Endothelial cell of umbilical vein (primary cell): Measurements from ENCODE around the gene RECQL5. TPM values are rescaled to one million over a fixed set of nuclear protein-coding genes. Genes with fewer than 3 reads are reported as not detected.

Experiments
- BruUV-seq: library from RNA; stranded (reverse); fragments of 400-500 nt; replicated peaks from 2 replicates; lab custom pipeline; 2021; lab: Mats Ljungman, UMichigan
- CTCF ChIA-PET: fragments of 300-600, 350-600 bp; sonication (Branson Sonifier 250); formaldehyde crosslinking; loops from one replicate; lab custom pipeline; 2021; ENCODE audit warnings: antibody characterized with exemption, inconsistent platforms; lab: Charles Lee
- POLR2A ChIA-PET: fragments of 300-600, 350-600 bp; sonication (Branson Sonifier 250); formaldehyde crosslinking; loops from one replicate; lab custom pipeline; 2021; ENCODE audit warnings: antibody characterized with exemption, inconsistent platforms; lab: Charles Lee
- DNase-seq: peaks from one replicate; pipeline ENCODE4 v3.0.0-alpha.2; 2011; ENCODE audit warnings: low read depth, low spot score
- FAIRE-seq: peaks from 2 replicates; lab custom pipeline; 2011; peaks lifted over from hg19 to GRCh38; lab: Jason Lieb, UNC
- H2AFZ ChIP-seq: 2 replicates; pipeline ENCODE4 v1.6.0; 2012; ENCODE audit warnings: low read depth, low read length, control low read depth, inconsistent platforms
- H3K27ac ChIP-seq: 2 replicates; pipeline ENCODE4 v1.5.1; 2011; ENCODE audit warnings: low read depth, mild to moderate bottlenecking, control low read depth, low read length, moderate library complexity; ENCODE audit not compliant: insufficient read depth
- H3K27me3 ChIP-seq, 2 experiments: 2 replicates each; pipeline versions ENCODE4 v1.6.0 to v1.6.1; 2011; ENCODE audit warnings: low read length in 2 of 2, mixed read lengths in 1 of 2; ENCODE audit not compliant: control insufficient read depth in 2 of 2, insufficient read depth in 2 of 2
- H3K36me3 ChIP-seq, 2 experiments: 2 replicates in 1 of 2; 3 replicates in 1 of 2; pipeline ENCODE4 v1.5.1; 2011; ENCODE audit warnings: low read length in 2 of 2, mild to moderate bottlenecking in 1 of 2, moderate library complexity in 1 of 2; ENCODE audit not compliant: control insufficient read depth in 2 of 2, insufficient read depth in 2 of 2; ENCODE audit errors: extremely low read depth in 1 of 2
- H3K4me1 ChIP-seq: 3 replicates; pipeline ENCODE4 v1.5.1; 2011; ENCODE audit warnings: mild to moderate bottlenecking, low read length; ENCODE audit not compliant: control insufficient read depth, insufficient read depth; ENCODE audit errors: extremely low read depth
- H3K4me2 ChIP-seq: 2 replicates; pipeline ENCODE4 v1.6.1; 2011; ENCODE audit warnings: low read length, control low read depth, mixed read lengths; ENCODE audit not compliant: insufficient read depth
- H3K4me3 ChIP-seq, 3 experiments: fragments of 200-600 bp in 1 of 3; sonication (generic), shearing (Covaris generic) in 1 of 3; replicated peaks in 1 of 3; 2 replicates each; pipeline ENCODE4 v1.5.1; 2011 to 2016; ENCODE audit warnings: control low read depth in 3 of 3, low read length in 3 of 3, mild to moderate bottlenecking in 2 of 3, inconsistent platforms in 1 of 3, low read depth in 1 of 3, moderate library complexity in 1 of 3; ENCODE audit not compliant: insufficient read depth in 1 of 3
- H3K79me2 ChIP-seq: 2 replicates; pipeline ENCODE4 v1.6.0; 2012; ENCODE audit warnings: low read length, inconsistent platforms; ENCODE audit not compliant: control insufficient read depth, insufficient read depth
- H3K9ac ChIP-seq: replicated peaks from 2 replicates; pipeline ENCODE3; 2011; ENCODE audit warnings: low read length, control low read depth; ENCODE audit not compliant: insufficient read depth; ENCODE audit errors: extremely low read depth
- H3K9me1 ChIP-seq: replicated peaks from 3 replicates; pipeline ENCODE4 v1.6.0; 2011; ENCODE audit warnings: mild to moderate bottlenecking, low read length; ENCODE audit not compliant: control insufficient read depth, insufficient read depth; ENCODE audit errors: extremely low read depth
- H3K9me3 ChIP-seq: replicated peaks from 2 replicates; pipeline ENCODE4 v1.5.1; 2012; ENCODE audit warnings: low read length, inconsistent platforms; ENCODE audit not compliant: control insufficient read depth, insufficient read depth
- H4K20me1 ChIP-seq: replicated peaks from 2 replicates; pipeline ENCODE3; 2011; ENCODE audit warnings: mild to moderate bottlenecking, low read length; ENCODE audit not compliant: control insufficient read depth, insufficient read depth; ENCODE audit errors: extremely low read depth
- EZH2 ChIP-seq: IDR thresholded peaks from 2 replicates; pipeline ENCODE4 v1.6.1; 2012; ENCODE audit warnings: borderline replicate concordance, low read depth, mild to moderate bottlenecking, moderate library complexity, low read length, inconsistent platforms; ENCODE audit not compliant: severe bottlenecking
- FOS ChIP-seq: IDR thresholded peaks from 2 replicates; pipeline ENCODE4 v1.6.1; 2011; ENCODE audit warnings: mild to moderate bottlenecking, low read length, moderate library complexity, borderline replicate concordance; ENCODE audit not compliant: insufficient read depth
- GATA2 ChIP-seq: IDR thresholded peaks from 2 replicates; pipeline ENCODE4 v1.7.0; 2011; ENCODE audit warnings: low read depth, mild to moderate bottlenecking, moderate library complexity, mixed read lengths, low read length; ENCODE audit not compliant: insufficient read length, insufficient read depth
- MYC ChIP-seq: IDR thresholded peaks from one replicate; pipeline ENCODE4 v1.6.1; 2011; ENCODE audit warnings: mild to moderate bottlenecking, low read depth, low read length
- POLR2AphosphoS5 ChIP-seq: IDR thresholded peaks from 2 replicates; pipeline ENCODE4 v1.6.1; 2012; ENCODE audit warnings: low read depth, mild to moderate bottlenecking, control low read depth, low read length, moderate library complexity; ENCODE audit not compliant: insufficient read depth
- dilution Hi-C: fragments of 300-500 bp; cut with MboI; formaldehyde crosslinking; loops from one replicate; pipeline ENCODE4 v1.15.0; 2019; ENCODE audit warnings: low sequenced_read_pairs; ENCODE audit not compliant: extremely low pct_ligation_motif_present
- intact Hi-C: fragments of 100-400 bp; cut with micrococcal nuclease; formaldehyde crosslinking; loops from one replicate; pipeline ENCODE4 v1.10.0; 2022
- polyA plus RNA-seq, 4 experiments: library from polyadenylated mRNA; depleted of rRNA in 3 of 4; stranded (reverse) in 3 of 4; unstranded in 1 of 4; fragments of >200 nt; gene quantifications; 2 replicates each; pipeline versions ENCODE4 v1.2.1 to v1.2.3, GENCODE V29; 2011 to 2012; ENCODE audit warnings: missing spikeins in 1 of 4
- total RNA-seq: library from RNA; stranded (reverse); gene quantifications from 2 replicates; pipeline ENCODE4 v1.2.3, GENCODE V29; 2021
- TF ChIP-seq, protein P1 (sequence below): IDR thresholded peaks from 2 replicates; pipeline ENCODE4 v1.6.1; 2011; ENCODE audit not compliant: insufficient read depth, insufficient read length

The RECQL5 gene
- total and polyA plus RNA-seq, 2 donors (not counting 3 experiments of a cell fraction or from before 2014, with no cell fraction given) = 21.3 to 30.7 TPM

- intact Hi-C loops = no loop called here
- no peak overlapping the region for H3K4me2 ChIP-seq
- POLR2A ChIA-PET = no interaction called here
These were observed 28.9 kb upstream of the RECQL5 start for GRCh38 chr17:75695830-75696271.

GRCh38 chr17:75695141-75695829 is 28.3 kb upstream of the RECQL5 start:
- dilution Hi-C loops (no loop called here), intact Hi-C loops (no loop called here)
- Histone ChIP-seq H3K9ac (no peak overlapping the region), H3K9me1 (no peaks in the 10 kb centered on the region), H4K20me1 (no peaks in the 10 kb centered on the region), H2AFZ (no peak overlapping the region), H3K9me3 (no peaks in the 10 kb centered on the region), H3K36me3 (peaks cover 9 to 20% of the 10 kb centered on the region in 2 experiments), H3K4me3 (no peak overlapping the region), H3K27ac (peak overlapping the region; percentile 80), H3K4me2 (no peak overlapping the region), H3K4me1 (peaks cover 77% of the 10 kb centered on the region), H3K79me2 (peaks cover 49% of the 10 kb centered on the region), H3K27me3 (no peaks in the 10 kb centered on the region)
- no peak for FAIRE-seq
- ChIA-PET CTCF (interaction anchor here (1.2 to 8.9 kb wide), 7 partner anchors 8 to 62 kb away, joined by 3 to 88 read pairs (median 16); partner anchors contain the start of gene SMIM5), POLR2A (no interaction called here)
- TF ChIP-seq, protein P1, sequence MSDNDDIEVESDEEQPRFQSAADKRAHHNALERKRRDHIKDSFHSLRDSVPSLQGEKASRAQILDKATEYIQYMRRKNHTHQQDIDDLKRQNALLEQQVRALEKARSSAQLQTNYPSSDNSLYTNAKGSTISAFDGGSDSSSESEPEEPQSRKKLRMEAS = no peak
- TF ChIP-seq MYC (no peak), POLR2AphosphoS5 (no peak), EZH2 (no peak), FOS (no peak)
- no peak for DNase-seq
- BruUV-seq = no TSS peak

More at GRCh38 chr17:75695830-75696271, 28.9 kb upstream of the RECQL5 start:
- no peak overlapping the region for H3K4me3 ChIP-seq
- H3K9ac ChIP-seq = no peak overlapping the region
- dilution Hi-C loops = no loop called here
- no peaks in the 10 kb centered on the region for H3K9me1 ChIP-seq
- H3K27me3 ChIP-seq = no peaks in the 10 kb centered on the region
- no peak for TF ChIP-seq GATA2
- TF ChIP-seq FOS = no peak
- H3K9me3 ChIP-seq = no peaks in the 10 kb centered on the region
- FAIRE-seq (no peak), DNase-seq (no peak)
- H4K20me1 ChIP-seq = no peaks in the 10 kb centered on the region
- BruUV-seq = no TSS peak
- H3K4me1 ChIP-seq = peaks cover 75% of the 10 kb centered on the region
- peaks cover 10 to 16% of the 10 kb centered on the region in 2 experiments for H3K36me3 ChIP-seq
- peaks cover 43% of the 10 kb centered on the region for H3K79me2 ChIP-seq
- H2AFZ ChIP-seq = no peak overlapping the region
- CTCF ChIA-PET = interaction anchor here (1.2 to 8.9 kb wide), 5 partner anchors 9 to 53 kb away, joined by 3 to 88 read pairs (median 7); no protein-coding TSS in a partner anchor
- H3K27ac ChIP-seq = no peak overlapping the region
